GM06990 (cell line): Measurements from ENCODE around the gene PORCN.
"Not testable (repeated sequence)": the region's sequence is repeated elsewhere in the genome, so short reads cannot be mapped to it uniquely, and the experiment has no call there.

ENCODE experiments used
- DNase-seq: peaks from one replicate; pipeline ENCODE4 v3.0.0-alpha.2; 2011; ENCODE audit not compliant: insufficient read length; ENCODE audit errors: extremely low read depth
- H3K27me3 ChIP-seq: replicated peaks from 2 replicates; pipeline ENCODE4 v1.6.0; 2011; ENCODE audit warnings: low read length; ENCODE audit not compliant: control insufficient read depth, insufficient read depth
- H3K36me3 ChIP-seq: 2 replicates; pipeline ENCODE4 v1.5.1; 2011; ENCODE audit warnings: low read length; ENCODE audit not compliant: control insufficient read depth, insufficient read depth
- H3K4me3 ChIP-seq: replicated peaks from 2 replicates; pipeline ENCODE4 v1.5.1; 2011; ENCODE audit warnings: low read depth, mild to moderate bottlenecking, control low read depth, low read length
- CTCF ChIP-seq: IDR thresholded peaks from 2 replicates; pipeline ENCODE4 v1.5.1; 2011; ENCODE audit warnings: low read length, control low read depth, mild to moderate bottlenecking, inconsistent platforms; ENCODE audit not compliant: insufficient read depth, poor library complexity, severe bottlenecking

PORCN gene

GRCh38 chrX:48516987-48517386 lies 8.2 kb downstream of the PORCN start:
- TF ChIP-seq CTCF = no peak
- H3K27me3 ChIP-seq = no peaks in the 10 kb centered on the region
- no peak for DNase-seq
- no peak overlapping the region for H3K4me3 ChIP-seq
- no peaks in the 10 kb centered on the region; the same call in 1 of the 2 replicates for H3K36me3 ChIP-seq

GRCh38 chrX:48519481-48519880 lies 10.7 kb downstream of the PORCN start:
- DNase-seq, H3K27me3 ChIP-seq, H3K4me3 ChIP-seq, H3K36me3 ChIP-seq: not testable (repeated sequence)

GRCh38 chrX:48520455-48520854 lies 11.7 kb downstream of the PORCN start:
- no peaks in the 10 kb centered on the region for H3K27me3 ChIP-seq
- TF ChIP-seq CTCF = no peak
- DNase-seq = no peak
- H3K4me3 ChIP-seq = no peak overlapping the region
- no peaks in the 10 kb centered on the region; the same call in 1 of the 2 replicates for H3K36me3 ChIP-seq

- Histone ChIP-seq H3K4me3 (peak overlapping the region; percentile 86), H3K36me3 (no peaks in the 10 kb centered on the region; the same call in 1 of the 2 replicates), H3K27me3 (no peaks in the 10 kb centered on the region)
- no peak for DNase-seq
- no peak for TF ChIP-seq CTCF
These were observed 12.2 kb downstream of the PORCN start for GRCh38 chrX:48520976-48521352.

GRCh38 chrX:48521353-48522243 lies 12.8 kb downstream of the PORCN start, which contains the start of gene EBP:
EBP (plus strand) TSS chrX:48521808; CDS start chrX:48523772, 1,964 bp downstream.
- Histone ChIP-seq H3K36me3 (no peaks in the 10 kb centered on the region; the same call in 1 of the 2 replicates), H3K27me3 (no peaks in the 10 kb centered on the region), H3K4me3 (peak within 1 kb of the TSS; percentile 86)
- peak; percentile 91 for DNase-seq
- no peak for TF ChIP-seq CTCF

- peak overlapping the region; percentile 86 for H3K4me3 ChIP-seq
- no peak for DNase-seq
- TF ChIP-seq CTCF = no peak
- no peaks in the 10 kb centered on the region for H3K27me3 ChIP-seq
- peaks cover 2% of the 10 kb centered on the region; the same call in 1 of the 2 replicates for H3K36me3 ChIP-seq
These were observed 13.5 kb downstream of the PORCN start for GRCh38 chrX:48522291-48522690.
